GM12892 (cell line): ENCODE measurements around the gene MAN1A2.

ENCODE experiments used
- POLR2A ChIP-seq: IDR thresholded peaks from 2 replicates; pipeline ENCODE4 v1.6.1; 2011; ENCODE audit warnings: low read depth, low read length, control low read depth
- POLR2AphosphoS5 ChIP-seq: IDR thresholded peaks from 2 replicates; pipeline ENCODE4 v1.6.1; 2011; ENCODE audit warnings: low read depth, low read length, control low read depth

- TF ChIP-seq POLR2A (no peak), POLR2AphosphoS5 (no peak)
Observed at GRCh38 chr1:117412472-117412871, 45.2 kb downstream of the MAN1A2 start.
